GM21825 (cell line): Measurements from ENCODE around the gene CLEC16A.
"Not testable (repeated sequence)": the region's sequence is repeated elsewhere in the genome, so short reads cannot be mapped to it uniquely, and the experiment has no call there.

ENCODE experiments used
- ATAC-seq: cut with Tn5 transposase; IDR thresholded peaks from one replicate; pipeline ENCODE4 v1.9.1; 2021; ENCODE audit warnings: mild to moderate bottlenecking, moderate library complexity; ENCODE audit not compliant: unreplicated experiment

Gene CLEC16A

GRCh38 chr16:10923146-10923649 is 21.2 kb upstream of the CLEC16A start:
- ATAC-seq = no peak

DNA sequence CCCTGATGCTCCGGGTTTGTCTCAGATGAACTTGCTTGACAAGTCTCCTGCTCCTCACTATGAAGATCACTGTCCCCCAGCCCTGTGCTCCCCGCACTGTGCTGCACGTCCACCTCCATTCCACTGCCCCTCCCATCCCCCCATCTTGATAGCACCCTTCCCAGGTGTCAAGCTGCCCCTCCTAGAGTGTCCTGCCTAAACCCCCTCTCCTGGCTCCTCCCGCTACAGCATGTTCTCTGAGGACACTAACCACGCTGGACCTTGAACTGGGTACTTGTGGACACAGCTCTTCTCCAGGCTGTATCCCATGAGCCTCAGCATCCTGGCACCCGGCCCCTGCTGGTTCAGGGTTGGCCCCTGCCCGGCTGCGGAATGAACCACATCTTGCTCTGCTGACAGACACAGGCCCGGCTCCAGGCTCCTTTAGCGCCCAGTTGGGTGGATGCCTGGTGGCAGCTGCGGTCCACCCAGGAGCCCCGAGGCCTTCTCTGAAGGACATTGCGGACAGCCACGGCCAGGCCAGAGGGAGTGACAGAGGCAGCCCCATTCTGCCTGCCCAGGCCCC is 20.6 kb upstream of the CLEC16A start:
- no peak for ATAC-seq

DNA sequence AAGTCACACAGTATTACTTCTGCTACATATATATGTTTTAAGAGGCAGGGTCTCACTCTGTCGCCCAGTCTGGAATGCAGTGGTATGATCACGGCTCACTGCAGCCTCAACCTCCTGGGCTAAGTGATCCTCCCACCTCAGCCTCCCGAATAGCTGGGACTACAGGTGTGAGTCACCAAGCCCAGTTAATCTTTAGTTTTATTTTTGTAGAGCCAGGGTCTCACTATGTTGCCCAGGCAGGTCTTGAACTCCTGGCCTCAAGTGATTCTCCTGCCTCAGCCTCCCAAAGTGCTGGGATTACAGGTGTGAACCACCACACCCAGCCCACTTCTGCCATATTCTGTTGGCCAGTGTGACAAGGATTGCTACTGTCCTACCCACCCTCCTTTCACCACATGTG is 19.1 kb upstream of the CLEC16A start:
- not testable (repeated sequence) for ATAC-seq

- ATAC-seq = no peak
These were observed 18.3 kb upstream of the CLEC16A start for GRCh38 chr16:10926094-10926493.

DNA sequence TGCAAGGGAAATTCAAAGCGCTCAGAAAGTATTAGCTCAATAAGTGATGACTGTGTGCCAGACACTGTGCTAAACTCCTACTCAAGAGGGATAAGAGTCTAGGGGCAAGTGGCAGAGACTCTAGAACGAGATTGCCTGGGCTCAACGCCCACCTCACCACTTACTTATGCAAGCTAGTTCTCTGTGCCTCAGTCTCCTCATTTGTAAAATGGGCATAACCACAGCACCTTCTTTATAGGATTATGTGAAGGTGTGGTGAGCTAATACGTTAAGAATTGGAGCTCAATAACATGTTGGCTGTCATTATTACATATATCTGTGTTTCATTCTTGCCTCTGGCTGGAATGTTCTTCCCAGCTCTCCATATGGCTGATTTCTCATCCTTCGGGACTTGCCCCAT is 17.5 kb upstream of the CLEC16A start:
- no peak for ATAC-seq

DNA sequence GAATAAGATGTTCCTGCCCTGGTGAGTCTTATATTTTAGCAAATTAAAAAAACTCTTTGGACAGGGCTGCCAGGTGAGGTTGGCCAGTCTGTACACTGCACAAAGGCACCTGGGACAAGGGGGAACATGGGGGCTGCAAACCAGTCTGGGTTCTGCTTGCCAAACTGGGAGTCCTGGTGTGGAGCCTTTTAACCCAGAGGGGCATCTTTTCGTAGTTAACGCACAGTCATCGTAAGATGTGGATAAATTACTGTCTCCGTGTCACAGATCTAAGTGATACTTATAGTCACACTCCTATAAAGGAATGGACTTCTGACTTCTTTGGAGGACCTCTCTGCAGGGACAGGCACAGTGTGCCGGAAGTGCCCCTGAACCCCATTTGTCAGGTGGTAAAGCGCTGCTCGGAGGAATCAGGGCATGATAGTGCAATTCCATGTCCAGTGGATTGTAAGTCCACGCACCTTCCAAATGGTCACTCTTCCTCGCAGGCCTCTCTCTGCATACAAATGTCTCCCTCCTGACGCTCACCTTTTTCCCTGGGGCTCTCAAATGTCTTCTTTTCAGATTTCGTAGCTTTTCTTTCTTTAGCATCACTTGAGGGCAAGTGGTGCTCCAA is 16.8 kb upstream of the CLEC16A start:
- no peak for ATAC-seq

GRCh38 chr16:10929097-10929496 is 15.3 kb upstream of the CLEC16A start:
- ATAC-seq = not testable (repeated sequence)

GRCh38 chr16:10929853-10930754 is 14.3 kb upstream of the CLEC16A start:
- no peak for ATAC-seq

DNA sequence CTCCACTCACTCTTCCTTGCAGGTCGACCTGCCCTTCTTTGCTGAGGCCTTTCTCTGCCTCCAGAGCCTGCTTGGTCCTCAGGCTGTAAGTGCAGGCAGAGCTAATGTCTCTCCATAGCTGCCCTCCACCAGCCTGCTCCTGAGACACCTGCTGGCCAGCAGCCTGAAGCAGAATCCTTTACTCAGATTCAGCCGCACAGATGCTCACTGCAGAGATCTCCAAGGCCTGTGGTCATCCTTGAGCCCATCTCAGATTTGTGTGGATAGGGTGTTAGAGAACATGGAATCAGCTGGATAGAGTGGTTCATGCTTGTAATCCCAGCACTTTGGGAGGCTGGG is 13.6 kb upstream of the CLEC16A start:
- no peak for ATAC-seq

- no peak for ATAC-seq
These were observed 13.2 kb upstream of the CLEC16A start for GRCh38 chr16:10931134-10931533.

DNA sequence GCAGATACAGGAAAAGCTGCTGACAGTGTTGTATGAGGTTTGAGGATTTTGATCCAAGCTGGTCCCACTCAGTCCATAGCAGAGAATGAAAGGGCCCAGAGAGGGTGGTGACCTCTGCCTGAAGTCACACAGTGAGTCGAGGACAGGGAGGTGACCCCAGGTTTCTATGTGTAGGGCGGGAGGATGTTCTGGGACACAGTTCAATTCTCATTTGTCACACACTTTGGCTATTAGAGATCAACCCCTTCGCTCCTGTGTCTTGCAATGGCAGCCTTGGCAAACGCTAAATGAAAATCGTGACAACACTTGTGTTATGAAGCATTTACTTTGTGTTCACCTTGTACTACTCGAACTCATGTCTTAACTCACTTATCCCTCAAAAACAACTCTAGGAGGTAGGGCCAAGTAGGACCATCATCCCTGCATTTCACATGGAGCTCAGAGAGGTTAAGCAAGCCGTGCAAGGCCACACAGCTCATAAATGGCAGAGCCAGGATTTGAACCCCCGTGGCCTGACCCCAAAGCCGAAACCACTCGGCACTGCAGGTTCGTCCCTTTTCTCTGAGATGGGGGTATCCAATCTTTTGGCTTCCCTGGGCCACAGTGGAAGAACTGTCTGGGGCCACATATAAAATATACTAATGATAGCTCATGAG is 12.3 kb upstream of the CLEC16A start:
- no peak for ATAC-seq

GRCh38 chr16:10932959-10933710 is 11.2 kb upstream of the CLEC16A start:
- ATAC-seq = no peak

DNA sequence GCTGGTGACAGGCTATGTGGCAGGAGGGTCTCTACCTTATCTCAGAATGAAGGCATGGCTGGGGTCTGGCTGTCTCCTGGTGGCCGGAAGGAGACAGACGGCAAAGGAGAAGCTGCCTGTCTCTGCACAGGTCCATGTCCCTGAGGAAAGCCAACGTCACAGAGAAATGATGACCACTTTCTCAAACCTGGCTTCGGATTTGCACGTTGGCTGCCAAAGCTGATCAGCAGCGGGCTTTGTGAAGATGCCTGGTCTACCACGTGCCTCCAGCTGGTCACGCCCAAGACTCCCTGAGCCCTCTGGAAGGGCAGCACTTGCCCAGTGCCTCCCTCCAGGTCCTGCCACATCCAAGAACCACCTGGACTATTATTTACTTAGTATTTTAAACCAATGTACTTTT is 10.5 kb upstream of the CLEC16A start:
- ATAC-seq = no peak

DNA sequence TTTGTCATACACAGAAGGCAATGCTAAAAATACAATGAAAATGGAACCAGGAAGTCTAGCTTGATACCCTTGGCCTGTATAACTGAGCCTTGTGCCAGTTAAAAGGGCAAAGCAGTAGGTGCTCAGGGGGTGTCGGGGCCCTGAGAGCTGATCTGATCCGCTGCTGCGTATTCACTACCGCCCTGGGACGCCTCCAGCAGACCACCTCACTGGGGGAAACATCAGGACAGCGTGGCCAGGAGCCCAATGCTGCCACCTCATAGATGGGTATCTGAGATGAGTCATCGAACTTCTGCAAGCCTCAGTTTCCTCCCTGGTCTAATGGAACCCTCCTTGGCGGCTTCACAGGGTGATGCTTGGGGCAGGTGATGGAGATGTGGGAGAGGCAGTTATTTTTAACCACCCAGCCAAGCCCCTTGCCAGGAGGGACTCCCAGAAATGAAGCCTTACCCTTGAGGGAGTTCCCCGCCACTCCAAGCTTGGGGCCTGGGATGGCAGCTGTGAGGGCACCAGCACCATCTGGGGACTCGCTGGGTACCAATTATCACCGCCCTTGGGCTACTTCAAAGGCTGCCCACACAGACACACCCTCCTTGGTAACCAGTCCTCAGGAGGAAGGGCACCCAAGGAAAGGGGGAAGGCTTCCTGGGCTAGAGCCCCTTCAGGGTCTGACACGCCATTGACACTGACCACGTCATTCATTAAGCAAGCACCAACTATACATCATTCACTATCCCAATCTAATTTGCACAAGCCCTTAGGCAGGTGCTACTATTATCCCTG is 9.8 kb upstream of the CLEC16A start:
- ATAC-seq = no peak

DNA sequence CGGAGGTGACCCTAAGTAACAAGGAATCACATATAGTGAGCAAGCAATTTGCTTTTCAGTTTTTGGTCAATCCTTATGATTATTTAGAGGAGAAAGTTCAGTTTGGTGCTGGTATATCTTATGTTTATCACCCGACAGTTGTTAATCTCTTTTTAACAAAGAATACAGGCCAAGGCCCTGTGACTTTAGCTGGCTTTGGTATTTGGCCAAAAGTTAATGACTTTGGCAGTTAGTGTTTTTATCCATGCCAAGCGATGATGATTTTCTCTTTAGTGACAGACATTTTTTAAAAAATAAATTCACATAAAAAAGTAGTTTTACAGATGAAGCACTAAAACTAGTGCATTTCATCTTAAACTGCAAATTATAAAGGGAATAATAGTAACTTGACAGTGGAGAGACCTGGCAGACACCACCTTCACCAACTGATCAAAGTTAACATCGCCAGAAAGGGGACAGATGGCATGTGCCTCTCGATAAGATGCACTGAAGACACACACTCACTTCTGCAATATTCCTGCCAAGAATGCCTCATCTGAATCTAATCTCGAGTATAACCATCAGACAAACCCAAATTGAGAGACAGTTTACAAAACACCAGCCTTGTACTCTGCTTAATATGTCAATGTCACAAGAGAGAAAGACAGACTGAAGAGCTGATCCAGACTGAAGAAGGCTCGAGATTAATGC is 9.0 kb upstream of the CLEC16A start:
- ATAC-seq = no peak

DNA sequence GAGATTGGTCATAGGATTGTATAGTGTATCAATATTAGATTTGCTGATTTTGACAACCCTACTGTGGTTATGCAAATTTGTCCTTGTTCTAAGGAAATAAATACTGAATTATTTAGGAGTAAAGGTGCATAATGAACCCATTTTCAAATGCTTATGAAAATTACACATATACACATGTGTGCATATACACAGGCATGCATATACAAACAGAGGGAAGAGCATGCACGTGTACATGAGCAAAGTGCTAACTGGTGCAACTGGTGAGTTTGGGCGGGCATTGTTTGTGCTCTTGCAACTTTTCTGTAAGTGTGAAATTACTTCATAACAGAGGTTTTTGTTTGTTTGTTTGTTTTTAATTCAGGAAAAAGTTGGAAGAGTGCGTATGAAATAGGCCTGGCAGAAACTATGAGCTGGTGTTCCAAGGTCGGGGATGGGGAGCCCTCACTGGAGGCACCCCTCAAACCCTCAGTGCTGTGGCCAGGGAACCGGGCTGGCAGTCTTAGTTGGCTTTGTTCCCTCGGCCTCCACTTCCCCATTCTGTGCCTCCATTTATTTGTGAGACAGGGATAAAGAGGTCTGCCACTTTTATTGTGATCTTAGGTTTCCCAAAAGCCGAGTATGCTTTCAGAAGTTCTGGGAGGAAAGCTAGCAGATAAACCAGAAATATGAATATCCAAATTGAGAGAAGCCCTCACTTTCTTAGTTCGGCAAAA is 7.9 kb upstream of the CLEC16A start:
- ATAC-seq = no peak

- ATAC-seq = no peak
These were observed 7.1 kb upstream of the CLEC16A start for GRCh38 chr16:10937068-10937859.

DNA sequence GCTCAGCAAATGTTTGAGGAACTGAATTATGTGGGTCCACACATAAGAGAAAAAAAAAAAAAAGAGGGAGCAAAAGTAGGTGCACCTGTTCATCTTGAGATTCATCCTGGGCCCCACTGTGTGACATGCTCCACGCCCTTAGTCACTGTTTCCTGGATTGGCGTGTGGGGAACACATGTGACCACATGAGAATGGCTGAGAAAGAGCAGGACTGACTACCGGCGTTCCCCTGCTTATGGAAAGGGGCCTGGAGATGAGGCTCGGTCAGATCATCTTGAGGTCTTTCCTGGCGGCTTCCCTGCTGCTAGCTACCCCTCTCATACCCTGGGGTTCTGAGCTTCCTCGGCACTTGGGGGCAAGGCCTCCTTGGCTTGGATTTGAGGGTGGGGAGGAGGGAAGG is 6.0 kb upstream of the CLEC16A start:
- no peak for ATAC-seq
